HG03135 (cell line): ENCODE data around the gene CYP2J2.
"Not testable (repeated sequence)": the region's sequence is repeated elsewhere in the genome, so short reads cannot be mapped to it uniquely, and the experiment has no call there.

Experiments
- ATAC-seq: cut with Tn5 transposase; IDR thresholded peaks from one replicate; pipeline ENCODE4 v1.9.1; 2021; ENCODE audit warnings: mild to moderate bottlenecking, moderate library complexity; ENCODE audit not compliant: unreplicated experiment

CYP2J2 gene

GRCh38 chr1:59877108-59877682 lies 49.4 kb downstream of the CYP2J2 start:
- ATAC-seq = no peak

GRCh38 chr1:59871746-59872145 lies 54.8 kb downstream of the CYP2J2 start:
- ATAC-seq = no peak

- ATAC-seq = no peak
Observed at GRCh38 chr1:59866462-59866861, 60.1 kb downstream of the CYP2J2 start.

GRCh38 chr1:59857679-59858354 lies 68.8 kb downstream of the CYP2J2 start:
- ATAC-seq = no peak

GRCh38 chr1:59856725-59857338 lies 69.7 kb downstream of the CYP2J2 start:
- ATAC-seq = no peak

GRCh38 chr1:59855297-59855696 lies 71.3 kb downstream of the CYP2J2 start:
- not testable (repeated sequence) for ATAC-seq

GRCh38 chr1:59852117-59852516 lies 74.5 kb downstream of the CYP2J2 start:
- ATAC-seq = no peak

GRCh38 chr1:59846895-59847282 lies 79.7 kb downstream of the CYP2J2 start:
- ATAC-seq = no peak

GRCh38 chr1:59846209-59846894 lies 80.2 kb downstream of the CYP2J2 start:
- no peak for ATAC-seq

GRCh38 chr1:59845091-59845490 lies 81.5 kb downstream of the CYP2J2 start:
- no peak for ATAC-seq
